ENCODE results near the gene SLC52A1.

The SLC52A1 gene

DNA sequence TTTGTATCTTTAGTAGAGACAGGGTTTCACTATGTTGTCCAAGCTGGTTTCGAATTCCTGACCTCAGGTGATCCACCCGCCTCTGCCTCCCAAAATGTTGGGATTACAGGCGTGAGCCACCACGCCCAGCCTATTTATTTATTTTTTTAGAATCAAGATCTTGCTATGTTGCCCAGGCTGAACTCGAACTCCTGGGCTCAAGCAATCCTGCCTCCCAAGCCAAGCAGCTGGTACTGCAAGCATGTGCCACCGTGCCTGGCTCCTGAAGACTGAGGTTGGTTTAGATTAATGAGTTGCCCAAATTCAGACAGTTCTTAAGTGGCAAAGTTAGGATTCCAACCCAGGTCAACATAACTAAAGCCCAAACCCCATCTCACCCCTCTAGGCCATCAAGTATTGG is 7.9 kb downstream of the SLC52A1 start:
- Histone ChIP-seq H4K91ac (ENCODE audit: low read depth, low read length) (no peak overlapping the region), H3K18ac (ENCODE audit: low read length) (no peak overlapping the region), H3K36me3 (ENCODE audit: control insufficient read depth in 1 of 2, insufficient read depth in 2 of 2, low read length in 2 of 2) (peaks cover 19 to 20% of the 10 kb centered on the region in 2 experiments), H2AK5ac (ENCODE audit: low read length) (no peak overlapping the region), H3K79me1 (ENCODE audit: low read length) (peaks cover 2% of the 10 kb centered on the region), H2BK5ac (ENCODE audit: low read depth, low read length, poor library complexity) (no peak overlapping the region), H2BK12ac (ENCODE audit: low read length) (no peak overlapping the region), H3K14ac (ENCODE audit: low read length) (no peak overlapping the region), H3K79me2 (ENCODE audit: control insufficient read depth, insufficient read depth, low read length, poor library complexity) (no peaks in the 10 kb centered on the region), H4K12ac (ENCODE audit: low read depth, low read length) (no peak overlapping the region), H3K4me1 (ENCODE audit: control insufficient read depth in 1 of 2, insufficient read depth in 2 of 2, low read length in 2 of 2) (peaks cover 0 to 3% of the 10 kb centered on the region in 2 experiments), H3K27me3 (ENCODE audit: insufficient read depth, low read length) (no peaks in the 10 kb centered on the region), H3K4me3 (ENCODE audit: low read depth, low read length) (no peak overlapping the region), H3K4ac (ENCODE audit: low read depth, low read length) (no peak overlapping the region), H3K9ac (ENCODE audit: low read length) (no peak overlapping the region), H3K9me3 (ENCODE audit: insufficient read depth, low read depth, low read length) (no peaks in the 10 kb centered on the region), H3K27ac (ENCODE audit: low read depth, low read length) (no peak overlapping the region), H3K4me2 (ENCODE audit: low read length) (no peak overlapping the region), H2AFZ (ENCODE audit: insufficient read depth, low read length, poor library complexity) (no peak overlapping the region), H2BK120ac (ENCODE audit: insufficient read depth, low read length, poor library complexity) (no peak overlapping the region), H4K8ac (ENCODE audit: low read depth, low read length) (no peak overlapping the region), H3K23ac (ENCODE audit: low read length) (no peak overlapping the region)
- WGBS (ENCODE audit: extremely low coverage, insufficient coverage, insufficient read length): no CpG with 5 or more reads among the region's 6 CpGs
- DNase-seq: no peak

- H2BK5ac ChIP-seq (ENCODE audit: low read depth, low read length, poor library complexity): no peak overlapping the region
- H3K23ac ChIP-seq (ENCODE audit: low read length): no peak overlapping the region
- WGBS (ENCODE audit: extremely low coverage, insufficient coverage, insufficient read length): no CpG with 5 or more reads among the region's 4 CpGs
- no peaks in the 10 kb centered on the region for H3K9me3 ChIP-seq (ENCODE audit: insufficient read depth, low read depth, low read length)
- H3K14ac ChIP-seq (ENCODE audit: low read length): no peak overlapping the region
- H2AK5ac ChIP-seq (ENCODE audit: low read length): no peak overlapping the region
- no peak overlapping the region for H3K4ac ChIP-seq (ENCODE audit: low read depth, low read length)
- H3K36me3 ChIP-seq (ENCODE audit: control insufficient read depth in 1 of 2, insufficient read depth in 2 of 2, low read length in 2 of 2): peaks cover 44% of the 10 kb centered on the region in 2 experiments
- H3K79me2 ChIP-seq (ENCODE audit: control insufficient read depth, insufficient read depth, low read length, poor library complexity): no peaks in the 10 kb centered on the region
- H3K4me3 ChIP-seq (ENCODE audit: low read depth, low read length): no peak overlapping the region
- no peak for DNase-seq
- H3K4me2 ChIP-seq (ENCODE audit: low read length): no peak overlapping the region
- H3K4me1 ChIP-seq (ENCODE audit: control insufficient read depth in 1 of 2, insufficient read depth in 2 of 2, low read length in 2 of 2): peaks cover 0 to 3% of the 10 kb centered on the region in 2 experiments
- H4K12ac ChIP-seq (ENCODE audit: low read depth, low read length): no peak overlapping the region
- no peak overlapping the region for H2AFZ ChIP-seq (ENCODE audit: insufficient read depth, low read length, poor library complexity)
- no peak overlapping the region for H4K91ac ChIP-seq (ENCODE audit: low read depth, low read length)
- H3K27ac ChIP-seq (ENCODE audit: low read depth, low read length): no peak overlapping the region
- no peaks in the 10 kb centered on the region for H3K79me1 ChIP-seq (ENCODE audit: low read length)
- no peak overlapping the region for H4K8ac ChIP-seq (ENCODE audit: low read depth, low read length)
- no peak overlapping the region for H3K9ac ChIP-seq (ENCODE audit: low read length)
- H3K27me3 ChIP-seq (ENCODE audit: insufficient read depth, low read length): no peaks in the 10 kb centered on the region
- H3K18ac ChIP-seq (ENCODE audit: low read length): no peak overlapping the region
- H2BK12ac ChIP-seq (ENCODE audit: low read length): no peak overlapping the region
- no peak overlapping the region for H2BK120ac ChIP-seq (ENCODE audit: insufficient read depth, low read length, poor library complexity)
These were observed 10.6 kb downstream of the SLC52A1 start for GRCh38 chr17:5024604-5025003.

- Histone ChIP-seq H3K9me3 (ENCODE audit: insufficient read depth, low read depth, low read length) (no peaks in the 10 kb centered on the region), H3K4ac (ENCODE audit: low read depth, low read length) (no peak overlapping the region), H2AFZ (ENCODE audit: insufficient read depth, low read length, poor library complexity) (no peak overlapping the region), H2BK5ac (ENCODE audit: low read depth, low read length, poor library complexity) (no peak overlapping the region), H3K79me2 (ENCODE audit: control insufficient read depth, insufficient read depth, low read length, poor library complexity) (no peaks in the 10 kb centered on the region), H3K4me2 (ENCODE audit: low read length) (no peak overlapping the region), H3K36me3 (ENCODE audit: control insufficient read depth in 1 of 2, insufficient read depth in 2 of 2, low read length in 2 of 2) (peaks cover 52% of the 10 kb centered on the region in 2 experiments), H3K4me3 (ENCODE audit: low read depth, low read length) (no peak overlapping the region), H4K91ac (ENCODE audit: low read depth, low read length) (no peak overlapping the region), H2BK12ac (ENCODE audit: low read length) (no peak overlapping the region), H2AK5ac (ENCODE audit: low read length) (no peak overlapping the region), H3K23ac (ENCODE audit: low read length) (no peak overlapping the region), H3K14ac (ENCODE audit: low read length) (no peak overlapping the region), H3K9ac (ENCODE audit: low read length) (no peak overlapping the region), H3K27ac (ENCODE audit: low read depth, low read length) (no peak overlapping the region), H3K18ac (ENCODE audit: low read length) (no peak overlapping the region), H3K27me3 (ENCODE audit: insufficient read depth, low read length) (no peaks in the 10 kb centered on the region), H3K79me1 (ENCODE audit: low read length) (no peaks in the 10 kb centered on the region), H3K4me1 (ENCODE audit: control insufficient read depth in 1 of 2, insufficient read depth in 2 of 2, low read length in 2 of 2) (peaks cover 0 to 3% of the 10 kb centered on the region in 2 experiments), H2BK120ac (ENCODE audit: insufficient read depth, low read length, poor library complexity) (no peak overlapping the region), H4K8ac (ENCODE audit: low read depth, low read length) (no peak overlapping the region), H4K12ac (ENCODE audit: low read depth, low read length) (no peak overlapping the region)
- no CpG with 5 or more reads among the region's 29 CpGs for WGBS (ENCODE audit: extremely low coverage, insufficient coverage, insufficient read length)
- no peak for DNase-seq
These were observed 11.6 kb downstream of the SLC52A1 start for GRCh38 chr17:5023588-5024147.

DNA sequence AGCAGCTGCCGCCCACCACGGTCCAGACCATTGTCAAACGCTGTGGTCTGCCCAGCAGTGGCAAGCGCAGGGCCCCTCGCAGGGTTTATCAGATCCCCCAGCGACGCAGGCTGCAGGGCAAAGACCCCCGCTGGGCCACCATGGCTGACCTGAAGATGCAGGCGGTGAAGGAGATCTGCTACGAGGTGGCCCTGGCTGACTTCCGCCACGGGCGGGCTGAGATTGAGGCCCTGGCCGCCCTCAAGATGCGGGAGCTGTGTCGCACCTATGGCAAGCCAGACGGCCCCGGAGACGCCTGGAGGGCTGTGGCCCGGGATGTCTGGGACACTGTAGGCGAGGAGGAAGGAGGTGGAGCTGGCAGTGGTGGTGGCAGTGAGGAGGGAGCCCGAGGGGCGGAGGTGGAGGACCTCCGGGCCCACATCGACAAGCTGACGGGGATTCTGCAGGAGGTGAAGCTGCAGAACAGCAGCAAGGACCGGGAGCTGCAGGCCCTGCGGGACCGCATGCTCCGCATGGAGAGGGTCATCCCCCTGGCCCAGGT is 13.0 kb downstream of the SLC52A1 start:
- Histone ChIP-seq H3K4ac (ENCODE audit: low read depth, low read length) (no peak overlapping the region), H3K4me2 (ENCODE audit: low read length) (no peak overlapping the region), H3K36me3 (ENCODE audit: control insufficient read depth in 1 of 2, insufficient read depth in 2 of 2, low read length in 2 of 2) (peaks cover 56 to 60% of the 10 kb centered on the region in 2 experiments), H3K23ac (ENCODE audit: low read length) (no peak overlapping the region), H4K8ac (ENCODE audit: low read depth, low read length) (no peak overlapping the region), H3K9me3 (ENCODE audit: insufficient read depth, low read depth, low read length) (no peaks in the 10 kb centered on the region), H3K27ac (ENCODE audit: low read depth, low read length) (no peak overlapping the region), H3K27me3 (ENCODE audit: insufficient read depth, low read length) (no peaks in the 10 kb centered on the region), H2AK5ac (ENCODE audit: low read length) (no peak overlapping the region), H3K9ac (ENCODE audit: low read length) (no peak overlapping the region), H2BK12ac (ENCODE audit: low read length) (no peak overlapping the region), H3K79me2 (ENCODE audit: control insufficient read depth, insufficient read depth, low read length, poor library complexity) (no peaks in the 10 kb centered on the region), H3K4me3 (ENCODE audit: low read depth, low read length) (no peak overlapping the region), H3K79me1 (ENCODE audit: low read length) (no peaks in the 10 kb centered on the region), H3K14ac (ENCODE audit: low read length) (no peak overlapping the region), H4K91ac (ENCODE audit: low read depth, low read length) (no peak overlapping the region), H2BK120ac (ENCODE audit: insufficient read depth, low read length, poor library complexity) (no peak overlapping the region), H2BK5ac (ENCODE audit: low read depth, low read length, poor library complexity) (no peak overlapping the region), H3K18ac (ENCODE audit: low read length) (no peak overlapping the region), H4K12ac (ENCODE audit: low read depth, low read length) (no peak overlapping the region), H3K4me1 (ENCODE audit: control insufficient read depth in 1 of 2, insufficient read depth in 2 of 2, low read length in 2 of 2) (peaks cover 0 to 3% of the 10 kb centered on the region in 2 experiments), H2AFZ (ENCODE audit: insufficient read depth, low read length, poor library complexity) (no peak overlapping the region)
- no CpG with 5 or more reads among the region's 30 CpGs for WGBS (ENCODE audit: extremely low coverage, insufficient coverage, insufficient read length)
- no peak for DNase-seq
